ENCODE measurements around the gene SLC25A22. TPM values are rescaled to one million over a fixed set of nuclear protein-coding genes. Genes with fewer than 3 reads are reported as not detected.

SLC25A22 gene
- total RNA-seq, 4 donors from 2014 or later: 6.0 to 28.3 (median 9.7) TPM

- in situ Hi-C loops (cut with MboI; ENCODE audit: low pct_ligation_motif_present in 1 of 4, low pct_unique_long_range_greater_than_20kb in 1 of 4, low sequenced_read_pairs in 3 of 4): no loop called here
- Histone ChIP-seq H3K27ac (peak within 1 kb of the TSS; percentile 94 to 96 (median 96)), H3K9me3 (no peaks in the 10 kb centered on the region), H3K4me1 (peaks cover 10 to 41% (median 35%) of the 10 kb centered on the region in 4 donors), H3K27me3 (no peaks in the 10 kb centered on the region), H3K36me3 (peaks cover 0 to 13% (median 3%) of the 10 kb centered on the region in 4 donors), H3K4me3 (peak within 1 kb of the TSS; percentile 56 to 98 (median 92))
- TF ChIP-seq CTCF (IDR thresholded peaks at IDR 0.05) (no peak), POLR2A (IDR thresholded peaks at IDR 0.05) (peak; percentile 90), POLR2AphosphoS5 (IDR thresholded peaks at IDR 0.05) (peak; percentile 96 to 99 (median 97)), EP300 (IDR thresholded peaks at IDR 0.05; ENCODE audit: low read depth) (peak; percentile 29)
- WGBS, 2 donors (ENCODE audit: low coverage in 1 of 2): 0% methylated on average over 67 of the region's 81 CpGs; no CpG with 5 or more reads in 1 of the 2 donors
- peak; percentile 98 for DNase-seq
- intact Hi-C loops (cut with DNase I; ENCODE audit: low total_unique reads): no loop called here
Measured at GRCh38 chr11:809287-810039, 11.4 kb upstream of the SLC25A22 start, which contains the start of gene RPLP2. TSS of gene RPLP2 (plus strand) at chr11:809967. CDS start at chr11:810235, 268 bp downstream.

- in situ Hi-C loops (cut with MboI; ENCODE audit: low pct_ligation_motif_present in 1 of 4, low pct_unique_long_range_greater_than_20kb in 1 of 4, low sequenced_read_pairs in 3 of 4) (no loop called here), intact Hi-C loops (cut with DNase I; ENCODE audit: low total_unique reads) (no loop called here)
- WGBS, 2 donors (ENCODE audit: low coverage in 1 of 2): 34 to 52% methylated on average over 3 to 27 of the region's 36 CpGs
- peaks cover 18 to 49% (median 43%) of the 10 kb centered on the region in 4 donors for H3K4me1 ChIP-seq
- H3K27ac ChIP-seq: peak overlapping the region; percentile 94 to 96 (median 96)
- H3K27me3 ChIP-seq: no peaks in the 10 kb centered on the region
- peak overlapping the region; percentile 56 to 98 (median 92) for H3K4me3 ChIP-seq
- TF ChIP-seq POLR2AphosphoS5 (IDR thresholded peaks at IDR 0.05): no peak
- TF ChIP-seq CTCF (IDR thresholded peaks at IDR 0.05): peak in 1 of 5 experiments; percentile 20
- TF ChIP-seq EP300 (IDR thresholded peaks at IDR 0.05; ENCODE audit: low read depth): no peak
- peaks cover 0 to 13% (median 3%) of the 10 kb centered on the region in 4 donors for H3K36me3 ChIP-seq
- no peaks in the 10 kb centered on the region for H3K9me3 ChIP-seq
- DNase-seq: peak; percentile 35
Measured at GRCh38 chr11:808427-809286, 10.6 kb upstream of the SLC25A22 start.

GRCh38 chr11:804599-804964, 6.5 kb upstream of the SLC25A22 start:
- in situ Hi-C loops (cut with MboI; ENCODE audit: low pct_ligation_motif_present in 1 of 4, low pct_unique_long_range_greater_than_20kb in 1 of 4, low sequenced_read_pairs in 3 of 4): no loop called here

GRCh38 chr11:803770-804598, 5.9 kb upstream of the SLC25A22 start:
- Histone ChIP-seq H3K4me1 (peaks cover 18 to 34% (median 30%) of the 10 kb centered on the region in 4 donors), H3K27ac (peak overlapping the region; percentile 87 to 93 (median 92)), H3K36me3 (no peaks in the 10 kb centered on the region), H3K27me3 (no peaks in the 10 kb centered on the region), H3K9me3 (no peaks in the 10 kb centered on the region), H3K4me3 (peak overlapping the region in 3 of 4 donors; percentile 50 to 76 (median 58))
- in situ Hi-C loops (cut with MboI; ENCODE audit: low pct_ligation_motif_present in 1 of 4, low pct_unique_long_range_greater_than_20kb in 1 of 4, low sequenced_read_pairs in 3 of 4) (no loop called here), intact Hi-C loops (cut with DNase I; ENCODE audit: low total_unique reads) (no loop called here)
- 35% methylated on average over 22 of the region's 26 CpGs; no CpG with 5 or more reads in 1 of the 2 donors for WGBS, 2 donors (ENCODE audit: low coverage in 1 of 2)
- TF ChIP-seq CTCF (IDR thresholded peaks at IDR 0.05): no peak
- no peak for TF ChIP-seq POLR2A (IDR thresholded peaks at IDR 0.05)
- TF ChIP-seq POLR2AphosphoS5 (IDR thresholded peaks at IDR 0.05): no peak
- no peak for TF ChIP-seq EP300 (IDR thresholded peaks at IDR 0.05; ENCODE audit: low read depth)
- DNase-seq: no peak

More at GRCh38 chr11:804599-804964, 6.5 kb upstream of the SLC25A22 start:
- H3K4me3 ChIP-seq: peak overlapping the region; percentile 42 to 76 (median 54)
- peak overlapping the region; percentile 87 to 93 (median 92) for H3K27ac ChIP-seq
- TF ChIP-seq POLR2A (IDR thresholded peaks at IDR 0.05): no peak
- no peak for TF ChIP-seq EP300 (IDR thresholded peaks at IDR 0.05; ENCODE audit: low read depth)
- no peak for TF ChIP-seq POLR2AphosphoS5 (IDR thresholded peaks at IDR 0.05)
- H3K36me3 ChIP-seq: no peaks in the 10 kb centered on the region
- H3K27me3 ChIP-seq: no peaks in the 10 kb centered on the region
- 4% methylated on average over 18 of the region's 18 CpGs; no CpG with 5 or more reads in 1 of the 2 donors for WGBS, 2 donors (ENCODE audit: low coverage in 1 of 2)
- peaks cover 18 to 35% (median 31%) of the 10 kb centered on the region in 4 donors for H3K4me1 ChIP-seq
- no peak for DNase-seq
- H3K9me3 ChIP-seq: no peaks in the 10 kb centered on the region
- intact Hi-C loops (cut with DNase I; ENCODE audit: low total_unique reads): no loop called here
